SK-N-MC (cell line): ENCODE measurements around the gene PAX7.

Experiments used
- EZH2 ChIP-seq: fragments of 200-600 bp; sonication (generic); IDR thresholded peaks from one replicate; pipeline ENCODE4 v1.6.1; 2017; ENCODE audit warnings: antibody characterized with exemption
- FOXP2 ChIP-seq: optimal IDR thresholded peaks from 2 replicates; pipeline ENCODE3; 2011; ENCODE audit warnings: mild to moderate bottlenecking, moderate library complexity; ENCODE audit not compliant: insufficient read depth; ENCODE audit errors: extremely low read length, control extremely low read depth
- POLR2AphosphoS5 ChIP-seq: IDR thresholded peaks from 2 replicates; pipeline ENCODE4 v1.6.1; 2012; ENCODE audit warnings: mild to moderate bottlenecking, low read depth, low read length, borderline replicate concordance

DNA sequence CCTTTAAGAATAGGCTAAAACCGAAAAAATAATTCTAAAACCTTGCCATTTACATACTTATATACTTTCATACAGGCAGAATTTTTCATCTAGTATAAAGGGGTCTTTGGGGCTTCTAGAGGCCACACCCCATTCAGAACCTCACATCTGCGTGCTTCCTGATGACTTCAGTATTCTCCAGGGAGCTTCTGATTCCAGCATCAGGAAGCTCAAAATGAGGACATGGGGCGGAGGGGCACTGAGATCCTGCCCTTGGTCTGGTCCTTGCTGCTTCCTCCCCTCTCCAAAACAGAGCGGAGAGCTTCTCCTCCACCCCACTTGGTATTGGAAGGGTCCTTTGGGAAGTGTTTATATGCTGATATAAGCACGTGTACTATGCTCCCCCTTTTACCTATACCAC is 13.8 kb downstream of the PAX7 start:
- no peak for TF ChIP-seq EZH2
- TF ChIP-seq POLR2AphosphoS5: no peak
- no peak for TF ChIP-seq FOXP2
